CD4-positive, alpha-beta T cell treated with Interleukin-21 for 1 hour (primary cell): ENCODE measurements around the gene SPATA33.

ENCODE experiments used
- DNase-seq: peaks from one replicate; pipeline ENCODE4 v3.0.0-alpha.2; 2020

SPATA33 gene

DNA sequence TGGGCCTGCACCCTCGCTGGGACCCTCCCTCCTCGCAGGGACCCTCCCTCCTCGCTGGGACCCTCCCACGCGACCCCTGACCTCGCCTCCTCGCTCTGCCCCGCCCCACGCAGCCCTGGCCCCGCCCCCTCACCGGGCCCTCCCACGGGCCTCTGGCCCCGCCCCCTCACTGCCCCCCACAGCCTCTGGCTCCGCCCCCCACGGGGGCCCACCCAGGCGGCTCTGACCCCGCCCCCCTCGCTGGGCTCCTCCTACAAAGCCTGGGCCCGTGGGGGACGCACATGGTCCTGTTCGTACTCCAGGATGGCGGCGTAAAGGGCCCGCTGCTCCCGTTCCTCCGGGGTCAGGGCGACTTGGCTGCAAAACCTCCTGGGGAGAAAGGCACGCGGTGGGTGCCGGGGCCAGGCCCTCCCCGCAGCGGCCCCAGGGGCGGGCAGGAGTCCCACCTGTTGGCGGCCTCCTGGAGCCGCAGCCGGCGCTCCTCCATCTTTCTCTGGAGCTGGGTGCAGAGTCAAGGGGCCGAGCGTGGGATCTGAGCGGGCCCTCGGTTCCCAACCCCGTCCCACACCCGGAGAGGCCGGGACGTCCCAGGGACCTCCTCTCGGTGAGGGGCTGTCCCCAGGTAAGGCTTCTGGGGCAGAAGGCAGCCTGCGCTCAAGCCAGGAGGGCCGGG, 54.1 kb downstream of the SPATA33 start:
- DNase-seq = peak; percentile 66

DNA sequence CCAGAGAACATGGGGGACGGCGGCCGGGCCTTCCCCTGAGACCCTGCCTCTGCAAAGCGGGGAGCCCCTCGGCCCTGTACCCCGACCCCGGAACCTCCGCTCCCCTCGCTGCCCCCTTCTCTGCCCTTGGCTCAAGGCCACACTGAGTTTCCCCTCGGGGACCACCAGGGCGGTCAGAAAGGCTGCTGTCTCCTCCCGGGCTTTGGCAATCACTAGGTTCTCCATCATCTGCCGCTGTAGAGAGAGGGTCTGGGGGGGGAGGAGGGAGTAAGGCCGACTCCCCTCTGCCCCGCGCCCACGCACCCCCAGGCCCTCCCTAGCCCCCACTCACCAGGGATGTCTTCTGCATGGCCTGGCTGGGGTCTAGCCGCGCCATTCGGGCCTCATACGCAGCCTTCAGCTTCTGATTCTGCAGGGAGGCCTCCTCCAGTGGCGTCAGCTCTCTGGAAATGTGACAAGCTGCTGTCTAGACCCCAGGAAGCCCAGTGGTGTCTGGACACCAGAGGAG, 54.7 kb downstream of the SPATA33 start:
- DNase-seq = no peak

DNA sequence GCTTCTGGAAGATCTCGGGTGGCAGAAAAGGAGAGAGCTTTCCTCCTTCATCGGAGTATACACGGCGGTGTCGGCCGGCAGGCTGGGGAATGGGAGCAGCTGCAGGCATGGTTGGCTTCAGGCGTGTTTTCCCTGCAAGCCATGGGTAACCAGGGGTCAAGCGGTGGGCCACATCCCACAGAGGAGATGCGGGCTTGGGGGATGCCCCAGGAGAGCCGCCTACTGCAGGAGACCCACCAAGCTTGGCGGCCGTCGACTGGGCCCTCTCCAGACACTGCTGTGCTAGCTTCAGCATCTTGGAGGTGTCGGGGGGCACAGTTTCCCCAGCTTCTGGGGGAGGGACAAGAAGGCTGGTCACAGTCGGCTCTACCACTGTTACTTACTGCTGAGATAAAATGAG, 58.9 kb downstream of the SPATA33 start:
- DNase-seq = no peak

DNA sequence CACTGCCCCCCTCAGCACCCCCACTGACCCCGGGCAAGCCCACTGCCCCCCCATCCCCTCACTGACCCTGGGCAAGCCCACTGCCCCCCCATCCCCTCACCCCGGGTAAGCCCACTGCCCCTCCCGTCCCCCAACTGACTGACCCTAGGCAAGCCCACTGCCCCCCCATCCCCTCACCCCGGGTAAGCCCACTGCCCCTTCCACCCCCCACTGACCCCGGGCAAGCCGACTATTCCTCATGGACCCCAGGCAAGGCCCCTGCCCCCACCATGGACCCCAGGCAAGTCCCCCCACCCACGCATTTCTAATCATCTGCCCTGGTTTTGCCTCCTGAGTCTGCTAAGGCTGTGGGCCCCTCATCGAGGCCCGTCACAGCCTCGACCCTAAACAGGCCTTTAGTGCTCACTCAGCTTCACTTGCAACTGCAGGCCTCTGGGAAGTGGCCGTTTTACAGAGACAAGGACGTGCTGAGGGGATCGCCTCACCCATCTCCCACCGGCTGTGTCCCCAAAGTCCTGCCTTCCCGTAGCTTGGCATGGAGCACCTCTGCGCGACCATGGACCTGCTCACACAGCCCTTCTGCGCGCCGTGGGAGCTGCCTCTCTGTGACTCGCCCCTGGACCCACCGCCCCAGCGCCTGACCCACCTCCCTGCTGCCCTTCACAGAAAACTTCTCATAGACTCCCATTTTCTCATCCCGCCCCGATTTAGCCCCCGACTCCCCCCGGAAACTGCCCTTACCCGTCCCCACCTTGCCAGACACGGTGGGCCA, 59.5 kb downstream of the SPATA33 start:
- DNase-seq = no peak

DNA sequence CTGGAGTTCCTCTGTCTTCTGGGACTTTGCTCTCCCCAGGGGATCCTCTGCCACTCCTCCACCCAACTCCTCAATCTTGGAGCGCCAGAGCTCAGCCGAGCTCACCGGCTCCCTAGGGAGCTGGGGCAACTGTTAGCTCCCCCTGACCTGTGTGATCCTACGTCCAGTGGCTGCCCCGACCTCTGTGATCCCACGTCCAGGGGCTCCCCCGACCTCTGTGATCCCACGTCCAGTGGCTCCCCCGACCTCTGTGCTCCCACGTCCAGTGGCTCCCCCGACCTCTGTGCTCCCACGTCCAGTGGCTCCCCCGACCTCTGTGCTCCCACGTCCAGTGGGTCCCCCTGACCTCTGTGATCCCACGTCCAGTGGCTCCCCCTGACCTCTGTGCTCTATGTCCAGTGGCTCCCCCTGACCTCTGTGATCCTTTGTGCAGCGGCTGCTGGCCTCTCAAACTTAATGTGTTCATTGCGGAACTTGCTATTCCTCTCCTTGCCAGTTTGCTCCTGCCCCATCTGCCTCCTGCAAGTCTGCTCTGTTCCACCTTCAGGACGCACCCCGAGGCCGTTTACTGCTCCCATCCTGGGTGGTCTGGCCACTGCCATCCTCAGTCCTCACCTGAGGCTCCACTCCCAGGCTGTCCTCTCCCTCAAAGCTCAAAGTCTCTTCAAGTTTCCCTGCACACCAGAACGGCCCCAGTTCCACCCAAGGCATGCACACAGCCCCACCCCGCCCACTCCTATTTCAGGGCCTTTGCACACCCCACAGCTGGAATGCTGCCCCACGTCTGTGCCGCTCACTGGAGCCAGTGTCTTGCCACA, 60.3 kb downstream of the SPATA33 start:
- DNase-seq = no peak
